Memory B cell (primary cell): ENCODE data around the gene AMER1.

Experiments used
- ATAC-seq: fragments of 150-1000 bp; cut with Tn5 transposase; 2 replicates; pipeline ENCODE4 v1.10.0; 2021; ENCODE audit warnings: low read depth, mild to moderate bottlenecking, moderate library complexity
- DNase-seq, 2 donors: peaks; one replicate each; pipeline ENCODE4 v3.0.0; 2022; ENCODE audit warnings: low spot score in 2 of 2
- H3K27ac Mint-ChIP-seq: one replicate; pipeline ENCODE4 v1.8.0; 2022; ENCODE audit warnings: mild to moderate bottlenecking, moderate library complexity, mixed read lengths
- H3K27me3 Mint-ChIP-seq: one replicate; pipeline ENCODE4 v1.8.0; 2022; ENCODE audit warnings: mixed read lengths
- H3K36me3 Mint-ChIP-seq: one replicate; pipeline ENCODE4 v1.8.0; 2022; ENCODE audit warnings: mild to moderate bottlenecking, mixed read lengths
- H3K4me1 Mint-ChIP-seq: one replicate; pipeline ENCODE4 v1.8.0; 2022; ENCODE audit warnings: mixed read lengths
- H3K4me3 Mint-ChIP-seq: one replicate; pipeline ENCODE4 v1.8.0; 2022; ENCODE audit warnings: mild to moderate bottlenecking, moderate library complexity, mixed read lengths
- H3K9me3 Mint-ChIP-seq: one replicate; pipeline ENCODE4 v1.8.0; 2022; ENCODE audit warnings: mixed read lengths

Gene AMER1

DNA sequence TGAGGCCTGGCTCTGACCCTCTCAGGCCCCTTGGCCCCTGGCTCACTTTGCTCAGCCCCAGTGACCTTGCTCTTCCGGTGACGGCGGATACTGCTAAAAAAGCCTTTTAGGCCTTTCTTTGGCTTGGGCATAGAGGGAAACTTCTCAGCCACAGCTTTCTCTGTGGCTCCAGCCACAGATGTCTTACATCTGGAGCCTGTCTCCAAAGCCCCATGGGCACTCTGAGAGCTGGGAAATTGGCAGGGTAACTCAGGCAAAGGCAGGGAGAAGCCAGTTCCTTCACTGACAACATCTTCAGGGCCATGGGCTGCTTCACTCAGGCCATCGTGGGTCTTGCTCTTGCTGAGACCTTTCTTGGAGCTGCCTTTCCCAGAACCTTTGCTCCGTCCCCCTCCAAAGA lies 12.8 kb downstream of the AMER1 start:
- H3K4me1 Mint-ChIP-seq, result peaks cover 2% of the 10 kb centered on the region
- H3K4me3 Mint-ChIP-seq, result no peak overlapping the region
- peaks cover 15% of the 10 kb centered on the region for H3K36me3 Mint-ChIP-seq
- no peaks in the 10 kb centered on the region for H3K27me3 Mint-ChIP-seq
- DNase-seq (no peak), ATAC-seq (no peak)
- no peak overlapping the region for H3K27ac Mint-ChIP-seq
- H3K9me3 Mint-ChIP-seq, result no peaks in the 10 kb centered on the region

DNA sequence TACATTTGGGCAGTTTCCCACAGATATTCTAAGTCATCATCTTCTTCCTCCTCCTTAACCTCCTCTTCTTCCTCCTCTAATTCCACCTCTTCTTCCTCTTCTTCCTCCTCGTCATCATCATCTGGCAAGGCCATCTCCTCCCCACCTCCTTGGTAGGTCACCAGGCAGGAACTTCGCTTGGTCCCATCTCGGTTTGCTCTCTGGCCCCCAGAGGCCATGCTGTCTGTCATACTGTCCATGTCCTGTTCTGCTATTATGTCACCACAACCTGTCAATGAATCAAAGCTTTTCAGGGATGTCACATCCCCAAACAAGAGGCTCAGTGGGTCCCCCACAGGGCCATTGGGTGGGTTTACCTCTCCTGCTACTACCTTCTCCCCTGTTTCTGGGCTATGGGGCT lies 13.5 kb downstream of the AMER1 start:
- ATAC-seq, result no peak
- no peaks in the 10 kb centered on the region for H3K27me3 Mint-ChIP-seq
- DNase-seq, result no peak

GRCh38 chrX:64191281-64192010 lies 14.1 kb downstream of the AMER1 start:
- DNase-seq (no peak), ATAC-seq (no peak)
- H3K27ac Mint-ChIP-seq, result no peak overlapping the region
- no peaks in the 10 kb centered on the region for H3K27me3 Mint-ChIP-seq
- H3K9me3 Mint-ChIP-seq, result no peaks in the 10 kb centered on the region
- peaks cover 2% of the 10 kb centered on the region for H3K4me1 Mint-ChIP-seq
- no peak overlapping the region for H3K4me3 Mint-ChIP-seq
- H3K36me3 Mint-ChIP-seq, result peaks cover 15% of the 10 kb centered on the region

More for the DNA sequence above, 13.5 kb downstream of the AMER1 start:
- H3K27ac Mint-ChIP-seq, result no peak overlapping the region
- no peak overlapping the region for H3K4me3 Mint-ChIP-seq
- peaks cover 2% of the 10 kb centered on the region for H3K4me1 Mint-ChIP-seq
- H3K9me3 Mint-ChIP-seq, result no peaks in the 10 kb centered on the region
- H3K36me3 Mint-ChIP-seq, result peaks cover 15% of the 10 kb centered on the region

DNA sequence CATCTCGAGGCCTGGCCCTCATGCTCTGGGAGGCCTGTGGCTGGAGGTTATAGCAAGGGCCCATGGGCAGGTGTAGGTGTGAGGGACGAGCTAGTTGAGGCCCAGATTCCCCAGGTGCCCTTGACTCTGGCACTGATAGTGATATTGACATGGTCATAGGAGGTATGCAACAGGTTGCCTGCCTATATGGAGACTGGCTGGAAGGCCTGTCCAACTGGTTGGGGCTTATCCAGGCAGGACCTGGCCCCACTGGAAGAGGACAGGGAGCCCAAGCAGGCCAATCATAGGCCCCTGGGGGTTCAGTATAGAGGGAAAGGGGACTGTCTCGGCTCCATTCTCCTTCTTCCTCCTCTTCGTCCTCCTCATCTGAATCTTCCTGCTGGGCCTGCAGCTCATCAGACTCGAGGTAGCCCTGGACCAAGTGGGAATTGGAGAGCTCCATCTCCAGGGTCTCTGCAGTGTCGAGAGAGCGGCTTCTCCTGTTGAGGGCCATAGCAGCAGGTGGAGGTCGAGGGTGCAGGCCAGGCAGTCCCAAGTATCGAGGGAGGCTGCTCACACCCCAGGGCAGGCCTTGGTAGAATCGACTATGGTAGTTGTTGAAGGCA lies 15.3 kb downstream of the AMER1 start:
- Mint-ChIP-seq H3K27me3 (no peaks in the 10 kb centered on the region), H3K4me3 (no peak overlapping the region), H3K27ac (no peak overlapping the region), H3K9me3 (no peaks in the 10 kb centered on the region), H3K36me3 (peaks cover 19% of the 10 kb centered on the region), H3K4me1 (peaks cover 4% of the 10 kb centered on the region)
- DNase-seq (no peak), ATAC-seq (no peak)

GRCh38 chrX:64188901-64189300 lies 16.6 kb downstream of the AMER1 start:
- H3K4me1 Mint-ChIP-seq, result peaks cover 4% of the 10 kb centered on the region
- ATAC-seq, result no peak
- H3K27me3 Mint-ChIP-seq, result no peaks in the 10 kb centered on the region
- H3K36me3 Mint-ChIP-seq, result peaks cover 19% of the 10 kb centered on the region
- H3K4me3 Mint-ChIP-seq, result no peak overlapping the region
- no peaks in the 10 kb centered on the region for H3K9me3 Mint-ChIP-seq
- H3K27ac Mint-ChIP-seq, result no peak overlapping the region
- DNase-seq, result no peak

GRCh38 chrX:64187762-64188150 lies 17.8 kb downstream of the AMER1 start:
- ATAC-seq (no peak), DNase-seq (no peak)
- H3K27me3 Mint-ChIP-seq, result no peaks in the 10 kb centered on the region
- no peak overlapping the region for H3K27ac Mint-ChIP-seq
- H3K9me3 Mint-ChIP-seq, result no peaks in the 10 kb centered on the region
- peaks cover 16% of the 10 kb centered on the region for H3K36me3 Mint-ChIP-seq
- H3K4me1 Mint-ChIP-seq, result peaks cover 4% of the 10 kb centered on the region
- no peak overlapping the region for H3K4me3 Mint-ChIP-seq

- Mint-ChIP-seq H3K4me1 (peaks cover 4% of the 10 kb centered on the region), H3K4me3 (no peak overlapping the region), H3K27ac (no peak overlapping the region), H3K27me3 (no peaks in the 10 kb centered on the region), H3K9me3 (no peaks in the 10 kb centered on the region), H3K36me3 (peaks cover 15% of the 10 kb centered on the region)
- DNase-seq, result no peak
- no peak for ATAC-seq
Measured at GRCh38 chrX:64186974-64187761, 18.3 kb downstream of the AMER1 start.

GRCh38 chrX:64184396-64184795 lies 21.1 kb downstream of the AMER1 start:
- Mint-ChIP-seq H3K27me3 (no peaks in the 10 kb centered on the region), H3K4me3 (no peak overlapping the region), H3K9me3 (no peaks in the 10 kb centered on the region), H3K4me1 (peaks cover 2% of the 10 kb centered on the region), H3K27ac (no peak overlapping the region), H3K36me3 (peaks cover 3% of the 10 kb centered on the region)
- ATAC-seq (no peak), DNase-seq (no peak)

- Mint-ChIP-seq H3K9me3 (no peaks in the 10 kb centered on the region), H3K4me1 (peaks cover 2% of the 10 kb centered on the region), H3K27me3 (no peaks in the 10 kb centered on the region), H3K27ac (no peak overlapping the region), H3K36me3 (peaks cover 3% of the 10 kb centered on the region), H3K4me3 (no peak overlapping the region)
- ATAC-seq (no peak), DNase-seq (no peak)
Measured at GRCh38 chrX:64182208-64182607, 23.3 kb downstream of the AMER1 start.

- H3K4me3 Mint-ChIP-seq, result no peak overlapping the region
- no peaks in the 10 kb centered on the region for H3K27me3 Mint-ChIP-seq
- peaks cover 3% of the 10 kb centered on the region for H3K36me3 Mint-ChIP-seq
- no peaks in the 10 kb centered on the region for H3K4me1 Mint-ChIP-seq
- no peak for DNase-seq
- no peak overlapping the region for H3K27ac Mint-ChIP-seq
- ATAC-seq, result no peak
- no peaks in the 10 kb centered on the region for H3K9me3 Mint-ChIP-seq
Measured at GRCh38 chrX:64176876-64177275, 28.6 kb downstream of the AMER1 start.

DNA sequence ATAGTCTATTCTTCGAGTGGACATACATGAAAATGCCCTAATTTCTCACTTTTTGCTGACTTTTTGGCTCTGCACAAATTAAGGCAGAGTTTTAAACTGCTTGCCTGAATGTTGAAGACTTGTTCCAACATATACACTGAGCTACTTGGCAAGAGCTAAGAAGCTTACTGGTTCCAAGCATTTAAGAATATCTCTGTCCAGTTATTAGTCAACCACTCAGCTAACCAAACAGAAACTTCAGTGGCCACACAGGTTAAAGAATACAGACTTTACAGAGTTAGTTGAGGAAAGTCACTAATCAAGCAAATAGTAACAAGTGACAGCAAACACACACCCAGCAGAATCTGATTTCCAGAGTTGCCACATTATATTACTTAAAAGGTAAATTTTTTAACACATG lies 35.5 kb downstream of the AMER1 start:
- no peaks in the 10 kb centered on the region for H3K27me3 Mint-ChIP-seq
- no peak for DNase-seq
- no peaks in the 10 kb centered on the region for H3K9me3 Mint-ChIP-seq
- peaks cover 3% of the 10 kb centered on the region for H3K36me3 Mint-ChIP-seq
- no peak overlapping the region for H3K27ac Mint-ChIP-seq
- no peaks in the 10 kb centered on the region for H3K4me1 Mint-ChIP-seq
- no peak for ATAC-seq
- H3K4me3 Mint-ChIP-seq, result no peak overlapping the region

GRCh38 chrX:64152857-64153256 lies 52.7 kb downstream of the AMER1 start:
- H3K27ac Mint-ChIP-seq, result no peak overlapping the region
- ATAC-seq (no peak), DNase-seq (no peak)
- H3K4me1 Mint-ChIP-seq, result no peaks in the 10 kb centered on the region
- no peaks in the 10 kb centered on the region for H3K27me3 Mint-ChIP-seq
- peaks cover 8% of the 10 kb centered on the region for H3K9me3 Mint-ChIP-seq
- no peak overlapping the region for H3K4me3 Mint-ChIP-seq
- H3K36me3 Mint-ChIP-seq, result peaks cover 4% of the 10 kb centered on the region

DNA sequence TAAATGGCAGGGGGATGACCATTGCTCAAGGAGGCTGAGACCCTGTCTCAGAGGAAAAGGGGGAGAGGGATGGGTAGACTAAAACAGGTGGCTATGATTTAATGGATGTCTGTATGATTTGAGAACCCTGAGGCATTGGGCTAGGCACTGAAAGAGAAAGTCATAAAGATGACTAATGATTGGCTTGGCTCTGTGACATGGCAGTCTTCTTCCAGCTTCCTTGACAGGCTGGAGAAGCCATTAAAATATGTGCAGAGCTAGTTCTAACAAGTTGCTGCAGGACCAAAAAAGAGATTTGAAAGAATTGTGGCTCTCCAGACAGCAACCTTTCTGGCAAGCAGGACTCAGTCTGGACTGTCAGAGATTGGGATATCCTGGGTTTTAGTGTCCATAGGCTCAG lies 53.6 kb downstream of the AMER1 start:
- no peak for ATAC-seq
- H3K36me3 Mint-ChIP-seq, result peaks cover 4% of the 10 kb centered on the region

GRCh38 chrX:64150775-64151174 lies 54.7 kb downstream of the AMER1 start:
- no peaks in the 10 kb centered on the region for H3K27me3 Mint-ChIP-seq
- no peak for ATAC-seq
- H3K27ac Mint-ChIP-seq, result no peak overlapping the region
- H3K9me3 Mint-ChIP-seq, result peaks cover 8% of the 10 kb centered on the region
- H3K4me3 Mint-ChIP-seq, result no peak overlapping the region
- no peaks in the 10 kb centered on the region for H3K4me1 Mint-ChIP-seq
- DNase-seq, result no peak
- H3K36me3 Mint-ChIP-seq, result peaks cover 4% of the 10 kb centered on the region

More for the DNA sequence above, 53.6 kb downstream of the AMER1 start:
- Mint-ChIP-seq H3K27me3 (no peaks in the 10 kb centered on the region), H3K9me3 (peaks cover 8% of the 10 kb centered on the region), H3K4me1 (no peaks in the 10 kb centered on the region), H3K27ac (no peak overlapping the region), H3K4me3 (no peak overlapping the region)
- DNase-seq, result no peak
